GM18868 (cell line): Measurements from ENCODE around the gene MICU1.
A peak's percentile ranks its signal among the peaks of the same experiment; 100 is the strongest.

Experiments used
- ATAC-seq: cut with Tn5 transposase; IDR thresholded peaks from one replicate; pipeline ENCODE4 v1.9.1; 2021; ENCODE audit warnings: mild to moderate bottlenecking, moderate library complexity; ENCODE audit not compliant: unreplicated experiment

Gene MICU1

DNA sequence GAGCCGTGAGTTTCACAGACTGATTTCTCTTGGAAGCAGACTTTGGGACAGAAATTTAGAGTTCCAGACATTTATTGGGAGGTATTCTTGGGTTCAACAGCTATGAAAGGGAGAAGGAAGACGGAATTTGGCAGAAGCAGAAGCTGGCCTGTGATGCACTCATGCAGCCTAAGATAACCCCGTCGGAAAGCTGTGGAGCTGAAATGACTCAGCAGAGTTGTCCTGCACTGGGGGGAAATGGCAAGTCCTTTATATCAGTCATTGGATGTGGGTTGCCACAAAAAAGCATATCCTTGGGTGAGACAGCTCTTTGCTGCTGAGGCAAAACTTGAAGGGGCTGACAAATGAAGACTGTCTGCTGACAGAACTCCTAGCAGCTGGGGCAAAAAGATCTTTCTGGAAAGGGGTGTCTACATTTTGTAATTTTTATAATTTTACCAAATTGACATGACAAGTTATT, 11.5 kb upstream of the MICU1 start:
- peak; percentile 52 for ATAC-seq

- no peak for ATAC-seq
Observed at GRCh38 chr10:72630144-72630543, 4.3 kb upstream of the MICU1 start.

- no peak for ATAC-seq
Observed at GRCh38 chr10:72626444-72626754, 520 bp upstream of the MICU1 start.

DNA sequence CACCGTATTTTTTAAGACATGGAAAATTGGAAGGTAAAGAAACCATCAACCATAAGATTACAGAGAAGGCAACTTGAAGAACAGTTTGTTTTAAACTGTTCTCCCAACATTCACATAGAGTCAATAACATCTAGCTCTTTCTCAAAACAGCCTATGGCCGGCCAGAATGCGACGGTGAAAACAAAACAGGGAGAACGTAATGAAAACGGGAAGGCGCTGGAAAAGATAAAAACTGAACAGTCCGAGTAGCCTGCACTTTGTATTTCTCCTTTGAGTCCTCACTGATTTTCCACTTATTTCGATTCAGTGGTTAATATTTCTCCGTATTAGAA, 637 bp downstream of the MICU1 start:
- ATAC-seq, result no peak

GRCh38 chr10:72622271-72622670, 3.6 kb downstream of the MICU1 start:
- no peak for ATAC-seq

- ATAC-seq, result no peak
Observed at GRCh38 chr10:72616716-72617115, 9.2 kb downstream of the MICU1 start.

- no peak for ATAC-seq
Observed at GRCh38 chr10:72615970-72616369, 9.9 kb downstream of the MICU1 start.

DNA sequence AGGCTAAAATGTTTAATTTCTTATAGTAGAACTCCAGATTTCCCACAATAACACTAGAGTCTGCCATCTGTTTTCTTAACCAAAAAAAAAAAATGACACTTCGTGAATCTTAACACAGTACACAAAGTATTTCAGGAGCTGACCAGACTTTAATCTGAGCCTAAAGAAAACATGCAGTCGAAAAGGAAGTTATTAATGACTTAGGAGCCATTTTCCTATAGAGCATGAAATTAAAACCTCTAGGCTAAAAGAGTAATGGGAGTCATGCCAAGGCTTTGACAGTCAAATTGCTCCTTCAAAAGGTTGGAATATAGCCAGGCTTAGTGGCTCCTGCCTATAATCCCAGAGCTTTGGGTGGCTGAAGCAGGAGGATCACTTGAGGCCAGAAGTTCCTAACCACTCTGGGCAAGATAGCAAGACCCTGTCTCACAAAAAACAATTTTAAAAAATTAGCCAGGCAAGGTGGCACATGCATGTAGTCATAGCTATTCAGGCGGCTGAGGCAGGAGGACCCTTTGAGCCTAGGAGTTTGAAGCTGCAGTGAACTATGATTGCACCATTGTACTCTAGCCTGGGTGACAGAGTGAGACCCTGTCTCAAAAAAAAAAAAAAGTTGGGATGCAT, 13.6 kb downstream of the MICU1 start:
- ATAC-seq, result no peak

- no peak for ATAC-seq
Observed at GRCh38 chr10:72611783-72612182, 14.1 kb downstream of the MICU1 start.

GRCh38 chr10:72610466-72610865, 15.4 kb downstream of the MICU1 start:
- no peak for ATAC-seq

GRCh38 chr10:72605122-72605521, 20.8 kb downstream of the MICU1 start:
- ATAC-seq, result no peak

- ATAC-seq, result no peak
Observed at GRCh38 chr10:72601144-72601543, 24.7 kb downstream of the MICU1 start.

DNA sequence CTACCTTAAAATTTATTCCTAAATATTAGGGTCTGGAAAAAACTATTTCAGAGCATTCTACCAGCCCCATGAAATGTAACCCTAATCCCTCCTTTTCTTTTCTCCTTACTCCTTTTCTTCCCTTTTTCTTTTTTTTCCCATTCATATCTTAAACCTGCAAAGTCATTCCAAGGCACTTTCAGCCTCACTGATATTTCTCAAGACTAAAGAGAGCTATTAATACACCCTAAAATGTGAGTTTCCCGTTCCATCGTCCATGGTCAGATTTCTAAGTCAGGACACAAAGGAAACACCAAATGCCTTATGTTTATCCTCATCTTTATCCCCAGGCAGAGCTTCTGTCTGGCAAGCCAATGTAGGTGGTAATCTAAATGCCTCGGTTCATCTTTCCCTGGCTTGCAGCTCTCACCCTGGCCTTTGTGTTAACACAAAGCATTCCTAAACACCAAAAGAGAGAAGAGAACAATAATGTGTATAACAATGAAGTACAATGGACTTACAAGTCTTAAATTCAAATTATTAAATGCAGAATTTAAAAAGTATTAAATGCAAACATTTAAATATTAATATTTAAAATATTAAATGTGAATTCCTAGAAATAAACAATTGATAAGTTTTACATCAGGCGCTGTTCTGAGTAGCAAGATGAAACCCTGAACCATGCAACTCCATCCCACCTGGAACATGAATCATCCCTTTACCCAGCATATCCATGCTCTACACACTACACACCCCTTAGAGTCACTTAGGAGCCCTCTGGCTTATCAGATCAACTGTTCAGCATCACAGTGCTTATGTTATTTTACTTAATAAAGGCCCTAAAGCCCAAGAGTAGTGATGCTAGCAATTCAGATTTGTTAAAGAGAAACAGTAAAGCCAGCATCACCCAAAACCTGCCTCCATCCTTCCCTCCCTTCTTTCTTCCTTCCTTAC, 26.8 kb downstream of the MICU1 start:
- no peak for ATAC-seq

- no peak for ATAC-seq
Observed at GRCh38 chr10:72597897-72598296, 28.0 kb downstream of the MICU1 start.

GRCh38 chr10:72595436-72595835, 30.4 kb downstream of the MICU1 start:
- no peak for ATAC-seq

- ATAC-seq, result no peak
Observed at GRCh38 chr10:72593963-72594362, 31.9 kb downstream of the MICU1 start.

- ATAC-seq, result no peak
Observed at GRCh38 chr10:72588266-72588665, 37.6 kb downstream of the MICU1 start.

GRCh38 chr10:72587568-72587967, 38.3 kb downstream of the MICU1 start:
- ATAC-seq, result no peak

DNA sequence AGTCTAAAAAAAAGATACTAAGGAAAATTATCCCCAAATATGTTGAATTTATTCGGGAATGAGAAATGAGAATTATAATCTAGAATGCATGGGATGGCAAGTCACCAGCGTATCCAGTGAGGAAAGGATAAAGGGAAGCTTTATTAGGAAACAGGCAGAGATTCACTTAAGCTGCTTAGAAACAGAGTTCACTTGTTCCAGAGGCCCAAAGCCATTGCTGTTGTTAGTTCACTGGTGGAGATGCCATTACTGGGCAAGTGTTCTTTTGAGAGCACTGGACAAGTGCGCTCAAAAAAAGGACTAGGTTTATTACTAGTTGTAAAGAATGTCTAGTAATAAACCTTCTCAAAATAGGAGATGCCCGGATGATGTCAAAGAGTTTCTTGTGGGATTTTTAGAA, 51.2 kb downstream of the MICU1 start:
- no peak for ATAC-seq

DNA sequence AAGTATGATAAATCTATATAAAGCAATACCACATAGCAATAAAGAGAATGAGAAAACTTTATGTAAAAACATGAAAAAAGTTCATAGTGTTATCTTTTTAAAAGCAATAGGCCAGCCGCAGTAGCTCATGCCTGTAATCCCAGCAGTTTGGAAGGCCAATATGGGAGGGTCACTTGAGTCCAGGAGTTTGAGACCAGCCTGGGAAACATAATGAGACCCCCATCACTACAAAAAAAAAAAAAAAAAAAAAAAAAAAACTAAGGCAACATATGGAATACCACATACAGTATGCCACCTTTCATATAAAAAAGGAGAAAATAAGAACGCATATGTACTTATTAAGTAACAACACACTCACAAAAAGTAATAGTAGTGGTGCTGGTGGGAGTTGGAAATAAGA, 52.8 kb downstream of the MICU1 start:
- ATAC-seq, result no peak

GRCh38 chr10:72567889-72568640, 57.8 kb downstream of the MICU1 start:
- no peak for ATAC-seq

DNA sequence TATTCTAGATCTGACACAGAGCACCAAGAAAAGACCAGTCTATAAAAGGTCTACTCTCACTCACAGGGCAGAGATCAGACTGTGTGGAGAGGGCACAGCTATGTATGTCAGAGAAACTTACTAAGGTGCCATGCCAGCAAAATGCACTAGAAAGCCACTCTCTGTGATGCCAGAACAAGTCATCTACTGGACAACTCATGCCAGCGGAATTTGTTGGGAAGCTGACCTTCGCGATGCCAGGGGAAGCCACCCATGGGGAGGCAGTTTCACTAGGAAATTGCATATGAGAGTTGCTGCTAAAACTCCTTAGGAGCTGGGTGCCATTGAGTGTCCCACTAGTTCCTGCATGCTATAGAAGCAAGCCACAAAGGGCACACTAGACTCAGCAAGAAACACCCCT, 58.5 kb downstream of the MICU1 start:
- ATAC-seq, result no peak
